ENCODE data around the gene PDE6G.

DNA sequence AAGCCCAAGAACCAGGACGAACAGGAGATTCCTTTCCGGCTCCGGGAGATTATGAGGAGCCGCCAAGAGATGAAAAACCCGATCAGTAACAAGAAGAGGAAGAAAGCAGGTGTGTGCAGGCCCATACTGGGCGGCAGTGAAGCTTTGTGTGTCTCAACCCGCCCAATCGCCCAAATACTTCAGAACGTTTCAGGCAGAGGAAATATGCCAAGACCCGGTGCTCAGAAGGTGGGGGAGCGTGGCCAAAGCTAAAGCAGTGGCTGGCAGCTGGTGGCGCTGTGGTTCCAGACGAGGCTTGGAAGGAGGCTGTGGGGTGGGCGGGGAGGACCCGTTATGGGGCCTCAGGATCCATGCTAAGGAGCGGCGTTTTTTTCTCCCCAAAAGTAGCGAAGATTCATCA, 11.4 kb upstream of the PDE6G start:
- TF ChIP-seq, protein P1, sequence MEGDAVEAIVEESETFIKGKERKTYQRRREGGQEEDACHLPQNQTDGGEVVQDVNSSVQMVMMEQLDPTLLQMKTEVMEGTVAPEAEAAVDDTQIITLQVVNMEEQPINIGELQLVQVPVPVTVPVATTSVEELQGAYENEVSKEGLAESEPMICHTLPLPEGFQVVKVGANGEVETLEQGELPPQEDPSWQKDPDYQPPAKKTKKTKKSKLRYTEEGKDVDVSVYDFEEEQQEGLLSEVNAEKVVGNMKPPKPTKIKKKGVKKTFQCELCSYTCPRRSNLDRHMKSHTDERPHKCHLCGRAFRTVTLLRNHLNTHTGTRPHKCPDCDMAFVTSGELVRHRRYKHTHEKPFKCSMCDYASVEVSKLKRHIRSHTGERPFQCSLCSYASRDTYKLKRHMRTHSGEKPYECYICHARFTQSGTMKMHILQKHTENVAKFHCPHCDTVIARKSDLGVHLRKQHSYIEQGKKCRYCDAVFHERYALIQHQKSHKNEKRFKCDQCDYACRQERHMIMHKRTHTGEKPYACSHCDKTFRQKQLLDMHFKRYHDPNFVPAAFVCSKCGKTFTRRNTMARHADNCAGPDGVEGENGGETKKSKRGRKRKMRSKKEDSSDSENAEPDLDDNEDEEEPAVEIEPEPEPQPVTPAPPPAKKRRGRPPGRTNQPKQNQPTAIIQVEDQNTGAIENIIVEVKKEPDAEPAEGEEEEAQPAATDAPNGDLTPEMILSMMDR (IDR thresholded peaks at IDR 0.05; ENCODE audit: insufficient read depth, low read length), result peak; percentile 40
- TF ChIP-seq GABPA (IDR thresholded peaks at IDR 0.05; ENCODE audit: low read depth) (no peak), POLR2AphosphoS5 (IDR thresholded peaks at IDR 0.05; ENCODE audit: low read depth) (no peak; the same call in 1 of the 2 replicates), REST (IDR thresholded peaks at IDR 0.05; ENCODE audit: insufficient replicate concordance, low read depth) (no peak)

All from HL-60 (cell line).